ENCODE results near the gene STK10. TPM values are rescaled to one million over a fixed set of nuclear protein-coding genes. Genes with fewer than 3 reads are reported as not detected.

Gene STK10
- total and polyA plus RNA-seq, 2 experiments from 2014 or later, result 21.2 to 28.9 TPM

DNA sequence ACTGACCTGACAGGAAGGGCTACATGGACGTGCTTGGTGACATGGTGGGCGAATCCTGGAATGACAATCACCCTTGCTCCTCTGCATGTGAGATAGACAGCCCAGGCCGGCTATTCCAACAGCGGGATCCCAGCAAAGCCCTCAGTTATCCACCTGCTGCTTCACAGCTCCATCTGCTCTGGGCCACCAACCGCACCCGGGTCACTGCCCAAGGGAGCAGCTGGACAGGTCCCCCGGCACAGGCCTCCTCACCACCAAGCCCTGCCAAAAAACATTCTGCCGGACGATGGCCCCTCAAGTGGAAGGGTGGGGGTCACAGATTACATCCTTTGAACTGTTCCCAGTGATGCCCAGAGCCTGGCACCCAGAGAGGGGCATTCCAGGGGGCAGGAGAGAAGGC is 39.6 kb downstream of the STK10 start:
- H3K27ac ChIP-seq, result peak overlapping the region; percentile 81
- no peaks in the 10 kb centered on the region for H3K9me3 ChIP-seq (ENCODE audit: low read depth)
- H3K4me2 ChIP-seq (ENCODE audit: unreplicated experiment), result no peak overlapping the region
- 94 to 98% methylated on average over 9 of the region's 9 CpGs for WGBS, 2 experiments (ENCODE audit: low coverage in 1 of 2, low lambda C conversion rate in 2 of 2, missing lambda C conversion rate in 2 of 2)
- no peak overlapping the region for H2AFZ ChIP-seq
- peaks cover 93% of the 10 kb centered on the region for H3K79me2 ChIP-seq (ENCODE audit: insufficient read depth)
- in situ Hi-C loops (cut with MboI), result no loop called here
- H3K27me3 ChIP-seq (replicated peaks; ENCODE audit: insufficient read depth), result no peaks in the 10 kb centered on the region
- H3K36me3 ChIP-seq (ENCODE audit: low read depth), result peaks cover 3% of the 10 kb centered on the region; the same call in 1 of the 2 replicates
- H3K4me1 ChIP-seq (ENCODE audit: insufficient read depth), result peaks cover 10% of the 10 kb centered on the region; the same call in 1 of the 2 replicates
- no peaks in the 10 kb centered on the region for H3K9me2 ChIP-seq (ENCODE audit: insufficient read depth)
- H3K4me3 ChIP-seq, result no peak overlapping the region
- no peaks in the 10 kb centered on the region for H3F3A ChIP-seq (ENCODE audit: insufficient read depth)
- DNase-seq, result no peak
- H4K20me1 ChIP-seq (ENCODE audit: insufficient read depth), result no peaks in the 10 kb centered on the region
- 0 out of 2 replicates have a peak overlapping the region, but pooled peaks have one; percentile 52 for H3K9ac ChIP-seq
- TF ChIP-seq EZH2phosphoT487 (IDR thresholded peaks at IDR 0.05; ENCODE audit: insufficient read depth, low read depth) (no peak), EZH2 (IDR thresholded peaks at IDR 0.05; ENCODE audit: insufficient read depth, poor library complexity, severe bottlenecking) (no peak)

DNA sequence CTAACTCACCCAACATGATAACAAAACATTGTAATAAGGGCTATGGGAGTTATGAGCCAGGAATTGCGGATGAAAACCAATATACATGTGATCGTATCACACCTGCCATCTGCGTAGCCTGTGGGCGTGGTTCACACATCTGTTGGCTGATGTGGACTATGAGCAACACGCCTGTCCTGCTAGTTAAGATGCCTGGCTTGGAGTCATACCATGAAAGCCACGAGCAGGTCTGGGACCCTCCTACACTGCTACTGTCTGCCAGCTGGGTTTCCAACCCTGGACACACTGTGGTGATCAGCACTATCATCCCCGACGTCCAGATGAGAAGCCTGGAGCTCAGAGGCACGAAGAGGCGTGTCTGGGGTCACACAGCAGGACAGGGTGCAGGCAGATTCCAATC is 40.2 kb downstream of the STK10 start:
- Histone ChIP-seq H3K4me2 (ENCODE audit: unreplicated experiment) (no peak overlapping the region), H3K9ac (no peak overlapping the region), H4K20me1 (ENCODE audit: insufficient read depth) (no peaks in the 10 kb centered on the region), H3F3A (ENCODE audit: insufficient read depth) (no peaks in the 10 kb centered on the region), H3K27me3 (replicated peaks; ENCODE audit: insufficient read depth) (no peaks in the 10 kb centered on the region), H3K27ac (no peak overlapping the region), H3K9me2 (ENCODE audit: insufficient read depth) (no peaks in the 10 kb centered on the region), H3K79me2 (ENCODE audit: insufficient read depth) (peaks cover 93% of the 10 kb centered on the region), H3K9me3 (ENCODE audit: low read depth) (no peaks in the 10 kb centered on the region), H3K36me3 (ENCODE audit: low read depth) (0 out of 2 replicates have a peak, but pooled peaks cover 3% of the 10 kb centered on the region), H3K4me3 (no peak overlapping the region), H3K4me1 (ENCODE audit: insufficient read depth) (peaks cover 10% of the 10 kb centered on the region; the same call in 1 of the 2 replicates), H2AFZ (no peak overlapping the region)
- WGBS, 2 experiments (ENCODE audit: low coverage in 1 of 2, low lambda C conversion rate in 2 of 2, missing lambda C conversion rate in 2 of 2), result 94 to 98% methylated on average over 10 of the region's 10 CpGs
- in situ Hi-C loops (cut with MboI), result no loop called here
- TF ChIP-seq EZH2 (IDR thresholded peaks at IDR 0.05; ENCODE audit: insufficient read depth, poor library complexity, severe bottlenecking), result no peak
- TF ChIP-seq EZH2phosphoT487 (IDR thresholded peaks at IDR 0.05; ENCODE audit: insufficient read depth, low read depth), result no peak
- no peak for DNase-seq

DNA sequence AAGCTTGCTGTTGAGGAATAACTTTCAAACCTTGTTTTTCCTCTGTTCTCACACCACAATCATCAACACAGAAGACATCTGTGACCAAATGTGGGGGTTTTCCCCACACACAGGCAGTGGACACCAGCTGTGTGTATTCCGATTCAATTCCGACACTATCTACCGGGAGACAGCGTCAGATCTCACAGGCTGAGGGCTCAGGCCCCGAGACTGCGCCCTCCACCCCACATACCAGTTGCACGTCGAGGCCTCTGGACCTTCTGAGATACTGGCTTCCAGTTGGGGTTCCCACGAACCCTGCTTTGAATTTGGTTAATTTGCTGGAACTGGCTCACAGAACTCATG is 41.3 kb downstream of the STK10 start:
- no peak overlapping the region for H3K4me3 ChIP-seq
- in situ Hi-C loops (cut with MboI), result no loop called here
- WGBS, 2 experiments (ENCODE audit: low coverage in 1 of 2, low lambda C conversion rate in 2 of 2, missing lambda C conversion rate in 2 of 2), result 97 to 98% methylated on average over 9 of the region's 9 CpGs

DNA sequence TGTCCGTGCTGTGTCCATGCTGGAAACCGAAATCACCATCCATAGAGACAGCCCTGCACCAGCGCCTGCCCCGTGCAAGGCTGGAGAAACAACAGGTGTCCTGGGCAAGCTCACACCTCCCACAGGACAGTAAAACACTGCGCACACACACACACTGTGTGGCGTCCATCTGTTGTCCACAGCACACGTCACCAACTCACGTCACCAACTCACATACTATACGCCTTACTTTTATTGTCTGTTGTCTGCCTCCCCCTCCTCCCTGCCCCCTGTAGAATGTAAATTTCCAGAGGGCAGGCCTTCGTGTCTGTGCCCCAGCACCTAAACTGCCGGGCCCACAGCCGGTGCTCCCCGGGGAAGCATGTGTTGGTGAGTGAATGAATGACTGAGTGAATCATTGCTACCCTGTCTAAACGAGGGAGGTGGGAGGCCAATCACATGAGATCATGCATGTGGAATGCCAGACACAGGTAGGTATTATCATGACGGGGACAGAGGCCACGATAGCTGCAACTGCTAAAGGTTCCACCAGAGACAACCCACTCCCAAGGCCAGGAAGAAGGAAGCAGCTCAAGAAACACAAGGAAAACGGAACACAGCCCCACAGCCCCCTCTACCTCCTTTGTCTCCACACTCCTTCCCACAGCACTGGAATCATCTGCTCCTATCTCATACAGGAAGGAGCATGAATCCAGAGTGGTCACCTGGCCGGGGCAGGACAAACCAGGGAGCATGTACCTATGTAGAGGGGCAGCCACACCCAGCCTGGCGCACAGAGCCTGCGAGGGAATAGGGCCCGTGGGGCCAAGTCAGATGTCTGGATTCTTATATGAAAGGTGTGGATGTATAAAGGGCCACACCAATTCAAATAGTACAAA is 41.9 kb downstream of the STK10 start:
- no peaks in the 10 kb centered on the region for H3K27me3 ChIP-seq (replicated peaks; ENCODE audit: insufficient read depth)
- WGBS, 2 experiments (ENCODE audit: low coverage in 1 of 2, low lambda C conversion rate in 2 of 2, missing lambda C conversion rate in 2 of 2), result 89 to 92% methylated on average over 21 of the region's 21 CpGs
- DNase-seq, result no peak

More for the DNA sequence above, 41.3 kb downstream of the STK10 start:
- Histone ChIP-seq H3K27me3 (replicated peaks; ENCODE audit: insufficient read depth) (no peaks in the 10 kb centered on the region), H3K4me2 (ENCODE audit: unreplicated experiment) (no peak overlapping the region), H3K9me2 (ENCODE audit: insufficient read depth) (no peaks in the 10 kb centered on the region), H3K9me3 (ENCODE audit: low read depth) (no peaks in the 10 kb centered on the region), H3K36me3 (ENCODE audit: low read depth) (no peaks in the 10 kb centered on the region), H3K79me2 (ENCODE audit: insufficient read depth) (peaks cover 93% of the 10 kb centered on the region), H3F3A (ENCODE audit: insufficient read depth) (no peaks in the 10 kb centered on the region), H3K27ac (no peak overlapping the region), H4K20me1 (ENCODE audit: insufficient read depth) (no peaks in the 10 kb centered on the region), H2AFZ (no peak overlapping the region), H3K9ac (no peak overlapping the region), H3K4me1 (ENCODE audit: insufficient read depth) (peaks cover 10% of the 10 kb centered on the region; the same call in 1 of the 2 replicates)
- TF ChIP-seq EZH2phosphoT487 (IDR thresholded peaks at IDR 0.05; ENCODE audit: insufficient read depth, low read depth), result no peak
- TF ChIP-seq EZH2 (IDR thresholded peaks at IDR 0.05; ENCODE audit: insufficient read depth, poor library complexity, severe bottlenecking), result no peak
- no peak for DNase-seq

More for the DNA sequence above, 41.9 kb downstream of the STK10 start:
- H3K9ac ChIP-seq, result no peak overlapping the region
- H3K9me3 ChIP-seq (ENCODE audit: low read depth), result no peaks in the 10 kb centered on the region
- no peaks in the 10 kb centered on the region for H3K9me2 ChIP-seq (ENCODE audit: insufficient read depth)
- peaks cover 97% of the 10 kb centered on the region for H3K79me2 ChIP-seq (ENCODE audit: insufficient read depth)
- H3K4me3 ChIP-seq, result no peak overlapping the region
- TF ChIP-seq EZH2phosphoT487 (IDR thresholded peaks at IDR 0.05; ENCODE audit: insufficient read depth, low read depth), result no peak
- no peak for TF ChIP-seq EZH2 (IDR thresholded peaks at IDR 0.05; ENCODE audit: insufficient read depth, poor library complexity, severe bottlenecking)
- H3K4me1 ChIP-seq (ENCODE audit: insufficient read depth), result peaks cover 10% of the 10 kb centered on the region; the same call in 1 of the 2 replicates
- H4K20me1 ChIP-seq (ENCODE audit: insufficient read depth), result no peaks in the 10 kb centered on the region
- H2AFZ ChIP-seq, result no peak overlapping the region
- H3F3A ChIP-seq (ENCODE audit: insufficient read depth), result no peaks in the 10 kb centered on the region
- in situ Hi-C loops (cut with MboI), result no loop called here
- H3K27ac ChIP-seq, result no peak overlapping the region
- H3K4me2 ChIP-seq (ENCODE audit: unreplicated experiment), result no peak overlapping the region
- H3K36me3 ChIP-seq (ENCODE audit: low read depth), result no peaks in the 10 kb centered on the region
